ENCODE data around the gene DCBLD1. TPM values are rescaled to one million over a fixed set of nuclear protein-coding genes. Genes with fewer than 3 reads are reported as not detected.
"Not testable (repeated sequence)": the region's sequence is repeated elsewhere in the genome, so short reads cannot be mapped to it uniquely, and the experiment has no call there.

DCBLD1 gene
- total and polyA plus RNA-seq, 12 donors = 2.7 to 7.2 (median 4.2) TPM

- WGBS, 2 donors = 80 to 84% methylated on average over 4 of the region's 4 CpGs
- Histone ChIP-seq H3K9me3 (no peaks in the 10 kb centered on the region), H3K4me3 (no peak overlapping the region), H3K27ac (no peak overlapping the region), H3K27me3 (peaks cover 0 to 3% (median 0%) of the 10 kb centered on the region in 7 donors), H3K4me1 (no peaks in the 10 kb centered on the region), H3K36me3 (no peaks in the 10 kb centered on the region)
- no peak for TF ChIP-seq CTCF (IDR thresholded peaks at IDR 0.05)
- intact Hi-C loops (cut with DNase I) = no loop called here
- ATAC-seq = no peak
- no peak for DNase-seq
These were observed 14.6 kb upstream of the DCBLD1 start for GRCh38 chr6:117467876-117468275.

- H3K27me3 ChIP-seq; intact Hi-C loops (cut with DNase I); DNase-seq; H3K9me3 ChIP-seq; H3K27ac ChIP-seq; H3K4me3 ChIP-seq; H3K36me3 ChIP-seq; ATAC-seq; H3K4me1 ChIP-seq: not testable (repeated sequence)
- 88 to 92% methylated on average over 4 of the region's 4 CpGs for WGBS, 2 donors
These were observed 13.9 kb upstream of the DCBLD1 start for GRCh38 chr6:117468527-117468926.

- Histone ChIP-seq H3K27ac (no peak overlapping the region), H3K27me3 (peaks cover 0 to 3% (median 0%) of the 10 kb centered on the region in 7 donors), H3K4me1 (no peaks in the 10 kb centered on the region), H3K36me3 (no peaks in the 10 kb centered on the region), H3K4me3 (no peak overlapping the region), H3K9me3 (no peaks in the 10 kb centered on the region)
- intact Hi-C loops (cut with DNase I) = no loop called here
- WGBS, 2 donors = 75 to 84% methylated on average over 4 of the region's 4 CpGs
- no peak for TF ChIP-seq CTCF (IDR thresholded peaks at IDR 0.05)
- ATAC-seq = no peak
- no peak for DNase-seq
These were observed 13.1 kb upstream of the DCBLD1 start for GRCh38 chr6:117469356-117469755.

- intact Hi-C loops (cut with DNase I) = no loop called here
- 90 to 94% methylated on average over 3 of the region's 3 CpGs for WGBS, 2 donors
- Histone ChIP-seq H3K4me3 (no peak overlapping the region), H3K4me1 (no peaks in the 10 kb centered on the region), H3K36me3 (no peaks in the 10 kb centered on the region), H3K27me3 (peaks cover 0 to 3% (median 0%) of the 10 kb centered on the region in 7 donors), H3K27ac (no peak overlapping the region), H3K9me3 (no peaks in the 10 kb centered on the region)
- ATAC-seq (no peak), DNase-seq (no peak)
- no peak for TF ChIP-seq CTCF (IDR thresholded peaks at IDR 0.05)
These were observed 12.7 kb upstream of the DCBLD1 start for GRCh38 chr6:117469791-117470190.

GRCh38 chr6:117472667-117473066 lies 9.8 kb upstream of the DCBLD1 start:
- WGBS, 2 donors = 91% methylated on average over 3 of the region's 3 CpGs
- no peak for DNase-seq
- Histone ChIP-seq H3K4me1 (no peaks in the 10 kb centered on the region), H3K4me3 (no peak overlapping the region), H3K27me3 (peaks cover 0 to 3% (median 0%) of the 10 kb centered on the region in 7 donors), H3K9me3 (no peaks in the 10 kb centered on the region), H3K27ac (no peak overlapping the region), H3K36me3 (no peaks in the 10 kb centered on the region)
- ATAC-seq = no peak
- intact Hi-C loops (cut with DNase I) = no loop called here
- TF ChIP-seq CTCF (IDR thresholded peaks at IDR 0.05) = no peak

Data from heart right ventricle (tissue), 16 donors.